GM21423 (cell line): ENCODE measurements around the gene PRICKLE1.
"Not testable (repeated sequence)": the region's sequence is repeated elsewhere in the genome, so short reads cannot be mapped to it uniquely, and the experiment has no call there.

Experiments
- ATAC-seq: cut with Tn5 transposase; IDR thresholded peaks from one replicate; pipeline ENCODE4 v1.9.1; 2021; ENCODE audit warnings: mild to moderate bottlenecking, moderate library complexity; ENCODE audit not compliant: unreplicated experiment

The PRICKLE1 gene

GRCh38 chr12:42557586-42558172 lies 31.9 kb downstream of the PRICKLE1 start:
- ATAC-seq: no peak

- ATAC-seq: no peak
These were observed 32.6 kb downstream of the PRICKLE1 start for GRCh38 chr12:42556917-42557316.

DNA sequence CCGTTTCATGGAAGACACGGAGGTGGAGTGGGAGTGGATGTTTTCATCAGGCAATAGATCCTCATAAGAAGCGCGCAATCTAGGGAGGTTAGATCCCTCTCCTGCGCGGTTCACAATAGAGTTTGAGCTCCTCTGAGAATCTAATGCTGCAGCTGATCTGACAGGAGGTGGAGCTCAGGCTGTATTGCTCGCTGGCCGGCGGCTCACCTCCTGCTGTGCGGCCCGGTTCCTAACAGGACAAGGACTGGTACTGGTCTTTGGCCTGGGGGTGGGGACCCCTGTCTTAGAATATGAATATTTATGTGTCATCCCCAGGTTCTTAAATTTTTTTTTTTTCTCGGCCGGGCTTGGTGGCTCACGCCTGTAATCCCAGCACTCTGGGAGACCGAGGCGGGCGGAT lies 36.7 kb downstream of the PRICKLE1 start:
- ATAC-seq: no peak

GRCh38 chr12:42550800-42551199 lies 38.7 kb downstream of the PRICKLE1 start:
- no peak for ATAC-seq

GRCh38 chr12:42546709-42547108 lies 42.8 kb downstream of the PRICKLE1 start:
- no peak for ATAC-seq

DNA sequence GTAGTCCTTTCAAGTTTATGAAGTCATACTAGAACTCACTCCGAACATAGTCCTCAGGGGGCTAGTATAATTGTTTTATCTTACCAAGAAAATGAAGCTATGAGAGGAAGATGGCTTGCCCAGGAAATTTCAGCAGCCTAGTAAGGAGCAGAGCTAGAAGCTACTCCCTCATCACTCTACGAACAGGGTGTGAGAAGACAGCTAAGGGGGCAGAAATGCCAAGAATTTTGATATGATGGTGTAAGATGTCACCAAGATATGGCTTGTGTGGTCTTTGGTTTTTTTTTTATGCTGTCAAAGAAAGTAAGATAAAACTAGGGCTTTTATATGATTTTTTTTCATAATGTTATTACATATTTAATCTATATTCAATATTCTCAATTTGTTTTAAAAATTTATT lies 47.6 kb downstream of the PRICKLE1 start:
- no peak for ATAC-seq

GRCh38 chr12:42541308-42541707 lies 48.2 kb downstream of the PRICKLE1 start:
- ATAC-seq: not testable (repeated sequence)

DNA sequence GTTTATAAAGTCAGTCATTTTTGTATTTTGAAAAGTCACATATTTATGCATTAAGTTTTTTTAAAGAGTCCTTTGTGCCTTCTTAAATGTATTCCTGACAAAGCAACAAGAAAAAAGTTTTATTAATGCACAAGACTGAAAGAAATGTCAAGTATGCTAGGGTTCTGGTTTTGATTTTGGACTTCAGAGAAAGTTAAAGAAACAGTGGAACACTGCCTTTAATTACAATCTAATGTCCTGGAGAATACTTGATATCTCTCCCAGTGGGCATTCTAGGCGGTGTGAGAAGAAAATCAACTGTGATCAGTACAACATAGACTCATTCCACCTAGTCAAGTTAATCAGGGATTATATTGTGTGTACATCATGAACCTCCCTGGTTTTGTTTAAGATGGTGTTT lies 49.9 kb downstream of the PRICKLE1 start:
- ATAC-seq: no peak

GRCh38 chr12:42538203-42538602 lies 51.3 kb downstream of the PRICKLE1 start:
- ATAC-seq: no peak

GRCh38 chr12:42534184-42534838 lies 55.2 kb downstream of the PRICKLE1 start:
- no peak for ATAC-seq

- ATAC-seq: no peak
These were observed 59.3 kb downstream of the PRICKLE1 start for GRCh38 chr12:42530284-42530683.

GRCh38 chr12:42525444-42525843 lies 64.1 kb downstream of the PRICKLE1 start:
- ATAC-seq: no peak

- no peak for ATAC-seq
These were observed 64.8 kb downstream of the PRICKLE1 start for GRCh38 chr12:42524716-42525115.

DNA sequence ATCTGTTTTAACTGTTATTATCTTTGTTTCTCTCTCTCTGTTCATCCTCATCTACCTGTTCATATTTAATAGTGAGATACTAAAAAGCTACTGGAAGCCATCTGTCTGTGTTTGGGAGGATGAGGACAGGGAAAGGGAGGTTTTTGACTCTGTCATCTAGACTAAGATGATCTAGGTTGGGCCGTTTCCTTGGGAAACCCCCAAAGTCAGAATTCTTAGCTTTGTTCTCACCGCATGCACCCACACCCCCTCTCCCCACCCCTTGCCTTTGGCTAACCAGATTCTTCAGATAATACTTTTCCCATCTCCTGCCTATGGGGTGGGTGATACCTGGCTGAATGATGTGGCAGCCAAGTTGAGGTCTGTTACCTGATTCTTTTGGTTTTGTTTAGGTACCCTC lies 73.0 kb downstream of the PRICKLE1 start:
- no peak for ATAC-seq

DNA sequence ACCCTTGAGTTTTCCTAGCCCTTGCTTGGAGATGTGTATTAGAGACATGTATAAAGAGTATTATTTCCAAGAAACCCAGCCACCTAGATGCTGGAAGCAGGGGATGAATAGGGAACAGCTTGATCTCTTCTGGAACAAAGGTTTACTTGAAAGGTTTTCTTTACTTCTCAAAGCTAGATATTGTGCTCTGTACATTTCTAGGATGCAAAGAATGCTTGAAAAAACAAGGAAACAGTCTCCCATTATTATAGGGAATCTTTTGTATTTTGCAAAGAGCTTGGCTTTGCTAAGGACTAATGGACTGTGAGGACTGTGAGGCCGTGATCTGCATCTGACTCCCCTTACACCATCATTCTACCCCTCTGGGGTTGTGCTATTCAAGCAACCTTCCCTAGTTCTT lies 77.9 kb downstream of the PRICKLE1 start:
- no peak for ATAC-seq

DNA sequence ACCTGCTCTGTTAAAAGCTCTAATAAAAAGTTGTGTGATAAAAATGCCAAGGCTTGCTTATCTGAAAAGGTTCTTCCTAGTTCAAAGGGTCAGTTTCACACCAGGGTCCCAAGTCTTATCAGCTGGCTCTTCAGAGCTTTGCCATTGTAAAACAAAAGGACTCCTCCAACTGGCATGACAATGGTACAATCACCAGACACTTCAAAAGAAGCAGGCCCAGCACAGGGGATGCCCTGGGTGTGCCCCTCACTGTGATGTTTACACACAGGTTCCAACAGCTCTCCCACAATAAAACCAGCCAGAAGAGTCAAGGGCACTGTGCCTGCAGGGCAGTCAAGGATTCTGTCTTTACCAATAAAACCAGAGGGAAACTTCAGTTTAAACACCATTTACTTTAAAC lies 78.7 kb downstream of the PRICKLE1 start:
- ATAC-seq: no peak

GRCh38 chr12:42508913-42509460 lies 80.6 kb downstream of the PRICKLE1 start:
- no peak for ATAC-seq

GRCh38 chr12:42507565-42507964 lies 82.0 kb downstream of the PRICKLE1 start:
- no peak for ATAC-seq

DNA sequence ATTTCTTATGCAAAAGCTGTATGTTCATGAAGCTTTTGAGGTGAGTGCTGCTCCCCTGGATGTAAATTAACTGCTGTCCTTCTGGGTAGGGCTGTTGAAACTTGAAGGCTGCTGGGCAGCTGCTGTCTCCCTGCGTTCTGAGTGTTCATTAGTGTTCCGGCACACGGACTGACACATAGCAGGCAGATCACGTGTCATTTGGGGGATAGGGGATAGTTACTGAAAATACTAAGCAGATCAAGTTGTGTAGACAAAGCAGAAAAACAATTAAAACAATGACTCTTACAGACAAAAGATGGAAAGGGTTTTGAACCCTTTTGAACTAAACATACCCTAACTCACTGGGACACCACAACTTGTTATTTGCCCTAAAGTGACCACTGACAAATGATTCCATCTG lies 82.5 kb downstream of the PRICKLE1 start:
- ATAC-seq: no peak

- no peak for ATAC-seq
These were observed 85.5 kb downstream of the PRICKLE1 start for GRCh38 chr12:42504049-42504448.

DNA sequence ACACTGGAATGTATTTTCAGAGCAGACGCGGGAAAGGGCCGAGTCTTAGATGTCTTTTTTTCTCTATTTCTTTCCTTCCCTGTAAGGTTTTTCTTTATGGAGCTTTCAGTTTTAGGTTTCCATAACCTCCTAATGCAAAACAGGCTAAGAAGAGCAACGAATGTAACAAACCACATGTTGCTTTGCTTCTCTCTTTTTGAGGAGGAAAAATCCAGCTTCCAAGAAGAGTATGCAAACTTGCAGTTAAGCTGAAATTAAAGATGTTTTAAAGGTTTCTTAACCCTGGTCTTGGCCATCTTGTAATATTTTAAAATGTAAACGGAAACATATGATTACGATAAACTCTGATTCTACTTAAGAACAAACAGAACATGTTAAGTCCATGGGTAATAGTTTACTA lies 86.9 kb downstream of the PRICKLE1 start:
- no peak for ATAC-seq

- no peak for ATAC-seq
These were observed 90.8 kb downstream of the PRICKLE1 start for GRCh38 chr12:42498549-42499247.
